Nephron (organoid): ENCODE measurements around the gene BRICD5.

Experiments used
- H3K27ac Mint-ChIP-seq, 3 experiments: 2 replicates each; pipeline ENCODE4 v1.8.0; 2020; ENCODE audit warnings: mixed read lengths in 3 of 3, mild to moderate bottlenecking in 2 of 3, moderate library complexity in 1 of 3
- H3K27me3 Mint-ChIP-seq: 2 replicates; pipeline ENCODE4 v1.8.0; 2021; ENCODE audit warnings: low read depth, mild to moderate bottlenecking, moderate library complexity, mixed read lengths
- H3K36me3 Mint-ChIP-seq: 2 replicates; pipeline ENCODE4 v1.8.0; 2020; ENCODE audit warnings: low read depth, mixed read lengths
- H3K4me1 Mint-ChIP-seq: 2 replicates; pipeline ENCODE4 v1.8.0; 2020; ENCODE audit warnings: mixed read lengths
- H3K4me3 Mint-ChIP-seq, 3 experiments: 2 replicates each; pipeline ENCODE4 v1.8.0; 2020; ENCODE audit warnings: mild to moderate bottlenecking in 3 of 3, mixed read lengths in 3 of 3, moderate library complexity in 2 of 3
- H3K9me3 Mint-ChIP-seq: 2 replicates; pipeline ENCODE4 v1.8.0; 2020; ENCODE audit warnings: mixed read lengths
- TF ChIP-seq, protein P1 (sequence below), 3 experiments: fragments of 200-600 bp; sonication (generic); IDR thresholded peaks; one replicate each; pipeline ENCODE4 v1.5.0; 2021; ENCODE audit warnings: antibody characterized with exemption in 3 of 3; ENCODE audit not compliant: unreplicated experiment in 3 of 3

Gene BRICD5

DNA sequence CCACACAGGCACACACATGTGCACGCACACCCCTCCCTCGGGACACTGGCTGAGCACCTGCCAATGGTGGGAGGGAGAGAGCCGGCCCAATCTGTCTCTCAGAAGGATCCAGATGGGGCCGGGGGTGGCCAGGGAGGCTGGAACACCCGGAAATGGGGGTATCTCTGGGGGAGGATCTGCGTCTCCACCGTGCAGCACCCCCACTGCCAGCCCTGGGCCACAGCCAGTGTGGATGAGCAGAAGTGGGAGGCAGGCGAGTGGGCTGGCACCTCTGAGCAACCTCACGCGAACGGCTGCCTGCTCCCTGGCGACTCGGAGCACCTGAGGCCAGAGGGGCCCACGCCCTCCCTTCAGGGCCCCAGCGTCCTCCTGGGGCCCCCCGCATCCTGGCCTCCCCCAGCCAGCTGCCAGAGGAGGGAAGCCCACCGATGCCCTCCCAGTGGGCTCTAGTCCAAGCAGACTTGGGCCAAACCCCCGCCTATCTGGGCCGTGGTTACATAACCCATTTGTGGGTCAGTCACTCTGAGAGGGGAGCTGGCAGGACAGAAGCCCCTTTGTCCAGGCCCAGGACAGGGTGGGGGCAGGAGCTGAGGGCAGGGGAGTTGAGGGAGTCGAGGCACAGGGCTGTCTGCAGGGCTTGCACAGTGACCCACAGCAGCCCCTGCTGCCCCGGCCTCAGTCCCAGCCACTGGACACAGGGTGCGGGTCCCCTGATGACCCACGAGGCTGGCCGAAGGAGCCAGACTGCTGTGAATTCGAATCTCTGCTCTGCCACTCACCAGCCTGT lies 19.8 kb downstream of the BRICD5 start:
- Mint-ChIP-seq H3K27me3 (peaks cover 4% of the 10 kb centered on the region), H3K4me3 (no peak overlapping the region), H3K4me1 (peaks cover 6% of the 10 kb centered on the region), H3K9me3 (no peaks in the 10 kb centered on the region), H3K36me3 (no peaks in the 10 kb centered on the region), H3K27ac (no peak overlapping the region)
- TF ChIP-seq, protein P1, sequence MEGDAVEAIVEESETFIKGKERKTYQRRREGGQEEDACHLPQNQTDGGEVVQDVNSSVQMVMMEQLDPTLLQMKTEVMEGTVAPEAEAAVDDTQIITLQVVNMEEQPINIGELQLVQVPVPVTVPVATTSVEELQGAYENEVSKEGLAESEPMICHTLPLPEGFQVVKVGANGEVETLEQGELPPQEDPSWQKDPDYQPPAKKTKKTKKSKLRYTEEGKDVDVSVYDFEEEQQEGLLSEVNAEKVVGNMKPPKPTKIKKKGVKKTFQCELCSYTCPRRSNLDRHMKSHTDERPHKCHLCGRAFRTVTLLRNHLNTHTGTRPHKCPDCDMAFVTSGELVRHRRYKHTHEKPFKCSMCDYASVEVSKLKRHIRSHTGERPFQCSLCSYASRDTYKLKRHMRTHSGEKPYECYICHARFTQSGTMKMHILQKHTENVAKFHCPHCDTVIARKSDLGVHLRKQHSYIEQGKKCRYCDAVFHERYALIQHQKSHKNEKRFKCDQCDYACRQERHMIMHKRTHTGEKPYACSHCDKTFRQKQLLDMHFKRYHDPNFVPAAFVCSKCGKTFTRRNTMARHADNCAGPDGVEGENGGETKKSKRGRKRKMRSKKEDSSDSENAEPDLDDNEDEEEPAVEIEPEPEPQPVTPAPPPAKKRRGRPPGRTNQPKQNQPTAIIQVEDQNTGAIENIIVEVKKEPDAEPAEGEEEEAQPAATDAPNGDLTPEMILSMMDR (IDR thresholded peaks at IDR 0.05; ENCODE audit: unreplicated experiment in 3 of 3), result no peak

DNA sequence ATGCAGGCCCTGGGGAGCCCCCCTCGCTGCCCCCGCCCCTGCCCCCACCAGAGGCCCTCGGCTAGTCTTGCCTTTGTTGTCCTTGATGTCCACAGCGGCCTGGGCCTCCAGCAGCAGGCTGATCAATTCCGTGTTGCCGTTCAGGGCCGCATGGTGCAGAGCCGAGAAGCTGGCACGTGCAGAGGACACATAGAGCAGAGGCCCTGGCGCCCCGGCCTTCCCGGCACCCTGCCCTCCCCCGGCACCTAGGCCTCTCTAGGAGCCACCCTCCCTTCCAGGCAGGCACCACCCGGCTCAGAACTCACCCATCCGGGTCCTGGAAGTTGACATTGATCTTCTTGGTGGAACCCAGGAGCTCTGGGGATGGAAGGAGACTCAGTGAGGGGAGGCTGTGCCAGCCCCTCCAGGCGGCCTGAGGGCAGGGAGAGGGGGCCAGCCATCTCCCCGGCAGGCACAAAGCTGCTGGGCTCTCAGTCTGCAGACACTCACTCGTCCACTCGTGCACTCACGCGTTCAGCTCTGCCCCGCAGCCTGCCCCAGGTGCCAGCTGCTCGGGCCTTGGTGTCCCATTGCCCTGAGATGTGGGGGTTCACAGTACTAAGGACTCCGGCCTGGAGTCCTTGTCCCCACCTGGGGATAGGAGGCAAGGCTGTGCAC lies 20.5 kb downstream of the BRICD5 start:
- TF ChIP-seq, protein P1 (IDR thresholded peaks at IDR 0.05; ENCODE audit: unreplicated experiment in 3 of 3), result no peak
- H3K36me3 Mint-ChIP-seq, result no peaks in the 10 kb centered on the region
- H3K4me1 Mint-ChIP-seq, result peaks cover 5% of the 10 kb centered on the region

DNA sequence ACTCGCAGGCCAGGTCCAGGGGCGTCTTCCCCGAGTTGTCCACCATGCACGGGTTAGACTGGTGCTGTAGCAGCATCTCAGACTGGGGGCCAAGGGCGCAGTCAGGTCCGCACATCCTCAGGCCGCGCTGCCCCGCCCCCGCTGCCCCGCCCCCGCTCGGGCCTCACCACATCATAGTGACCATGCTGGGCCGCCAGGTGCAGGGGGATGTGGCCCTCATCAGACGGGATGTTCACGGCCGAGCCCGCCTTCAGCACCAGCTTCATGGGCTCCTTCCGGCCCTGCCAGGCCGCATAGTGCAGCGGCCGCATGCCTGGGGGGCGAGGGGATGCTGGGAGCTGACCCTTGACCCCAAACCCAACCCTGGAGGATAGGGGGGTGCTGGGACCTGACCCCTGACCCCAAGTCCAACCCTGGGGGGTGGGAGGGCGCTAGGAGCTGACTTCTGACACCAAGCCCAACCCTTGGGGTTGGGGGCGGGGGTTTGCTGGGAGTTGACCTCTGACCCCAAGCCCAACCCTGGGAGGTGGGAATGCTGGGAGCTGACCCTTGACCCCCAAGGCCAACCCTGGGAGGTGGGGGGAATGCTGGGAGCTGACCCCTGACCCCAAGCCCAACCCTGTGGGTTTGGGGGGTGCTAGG lies 21.3 kb downstream of the BRICD5 start:
- no peaks in the 10 kb centered on the region for H3K9me3 Mint-ChIP-seq
- H3K27me3 Mint-ChIP-seq, result no peaks in the 10 kb centered on the region
- H3K4me1 Mint-ChIP-seq, result no peaks in the 10 kb centered on the region
- no peak overlapping the region for H3K27ac Mint-ChIP-seq
- H3K36me3 Mint-ChIP-seq, result no peaks in the 10 kb centered on the region
- no peak overlapping the region for H3K4me3 Mint-ChIP-seq
- TF ChIP-seq, protein P1 (IDR thresholded peaks at IDR 0.05; ENCODE audit: unreplicated experiment in 3 of 3), result no peak

More for the DNA sequence above, 20.5 kb downstream of the BRICD5 start:
- Mint-ChIP-seq H3K27ac (no peak overlapping the region), H3K4me3 (no peak overlapping the region), H3K27me3 (peaks cover 4% of the 10 kb centered on the region), H3K9me3 (no peaks in the 10 kb centered on the region)

DNA sequence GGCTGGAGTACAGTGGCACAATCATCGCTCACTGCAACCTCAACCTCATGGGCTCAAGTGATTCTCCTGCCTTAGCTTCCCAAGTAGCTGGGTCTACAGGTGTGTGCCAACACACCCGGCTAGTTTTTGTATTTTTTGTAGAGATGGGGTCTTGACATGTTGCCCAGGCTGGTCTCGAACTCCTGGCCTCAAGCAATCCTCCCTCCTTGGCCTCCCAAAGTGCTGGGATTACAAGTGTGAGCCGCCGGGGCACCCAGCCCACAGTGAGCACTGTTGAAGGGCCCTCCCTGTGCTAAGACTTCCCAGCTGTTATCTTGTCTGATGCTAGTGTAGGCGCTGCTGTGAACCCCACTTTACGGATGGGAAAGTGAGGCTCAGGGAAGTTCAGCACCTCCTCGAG lies 22.3 kb downstream of the BRICD5 start:
- TF ChIP-seq, protein P1 (IDR thresholded peaks at IDR 0.05; ENCODE audit: unreplicated experiment in 3 of 3), result no peak
- Mint-ChIP-seq H3K9me3 (no peaks in the 10 kb centered on the region), H3K36me3 (no peaks in the 10 kb centered on the region)

DNA sequence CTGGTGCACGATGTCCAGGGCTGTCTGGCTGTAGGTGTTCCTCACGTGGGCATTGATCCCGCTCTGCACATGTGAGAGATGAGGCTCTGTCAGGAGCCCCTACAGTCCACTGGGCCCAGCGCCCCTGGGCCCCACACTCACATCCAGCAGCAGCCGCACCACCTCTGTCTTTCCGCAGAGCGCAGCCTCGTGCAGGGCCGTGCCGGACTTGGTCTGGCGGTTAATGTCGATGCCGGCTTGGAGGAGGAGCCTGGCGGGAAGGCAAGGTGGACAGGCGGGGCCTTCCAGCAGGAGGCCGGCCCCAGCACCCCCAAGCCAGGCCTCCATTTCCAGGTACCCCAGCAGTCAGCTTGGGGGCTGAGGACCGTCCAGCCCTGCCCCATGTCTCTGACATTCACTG lies 23.5 kb downstream of the BRICD5 start:
- no peak overlapping the region for H3K4me3 Mint-ChIP-seq
- TF ChIP-seq, protein P1 (IDR thresholded peaks at IDR 0.05; ENCODE audit: unreplicated experiment in 3 of 3), result no peak
- H3K27ac Mint-ChIP-seq, result no peak overlapping the region
- H3K27me3 Mint-ChIP-seq, result no peaks in the 10 kb centered on the region
- H3K36me3 Mint-ChIP-seq, result no peaks in the 10 kb centered on the region
- H3K9me3 Mint-ChIP-seq, result no peaks in the 10 kb centered on the region
- no peaks in the 10 kb centered on the region for H3K4me1 Mint-ChIP-seq

More for the DNA sequence above, 22.3 kb downstream of the BRICD5 start:
- no peaks in the 10 kb centered on the region for H3K4me1 Mint-ChIP-seq
- no peaks in the 10 kb centered on the region for H3K27me3 Mint-ChIP-seq
- H3K27ac Mint-ChIP-seq, result no peak overlapping the region
- H3K4me3 Mint-ChIP-seq, result no peak overlapping the region
